ENCODE measurements around the gene SF3B5. TPM values are rescaled to one million over a fixed set of nuclear protein-coding genes. Genes with fewer than 3 reads are reported as not detected.

The SF3B5 gene
- total RNA-seq, 4 donors from 2014 or later: 46.6 to 166 (median 97.2) TPM

DNA sequence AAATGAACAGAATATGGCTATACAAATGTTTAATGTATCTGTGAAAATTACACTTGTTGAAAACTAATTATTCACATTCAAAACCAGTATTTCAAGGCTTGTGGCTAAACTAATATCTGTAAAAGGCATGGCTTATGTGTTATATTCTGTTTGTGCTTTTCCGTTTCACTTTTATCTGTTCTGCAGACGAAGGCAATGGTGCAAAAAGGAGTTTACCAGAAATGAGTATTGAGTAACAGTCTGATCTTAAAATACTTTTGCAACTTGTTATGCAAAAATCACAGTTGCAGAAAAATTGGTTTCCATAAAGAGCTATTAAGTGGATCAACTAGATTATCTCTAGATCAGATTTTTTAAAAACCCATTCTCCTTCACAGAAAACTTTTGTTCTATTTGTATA lies 45.5 kb upstream of the SF3B5 start:
- TF ChIP-seq POLR2A (IDR thresholded peaks at IDR 0.05): no peak
- TF ChIP-seq, protein P1, sequence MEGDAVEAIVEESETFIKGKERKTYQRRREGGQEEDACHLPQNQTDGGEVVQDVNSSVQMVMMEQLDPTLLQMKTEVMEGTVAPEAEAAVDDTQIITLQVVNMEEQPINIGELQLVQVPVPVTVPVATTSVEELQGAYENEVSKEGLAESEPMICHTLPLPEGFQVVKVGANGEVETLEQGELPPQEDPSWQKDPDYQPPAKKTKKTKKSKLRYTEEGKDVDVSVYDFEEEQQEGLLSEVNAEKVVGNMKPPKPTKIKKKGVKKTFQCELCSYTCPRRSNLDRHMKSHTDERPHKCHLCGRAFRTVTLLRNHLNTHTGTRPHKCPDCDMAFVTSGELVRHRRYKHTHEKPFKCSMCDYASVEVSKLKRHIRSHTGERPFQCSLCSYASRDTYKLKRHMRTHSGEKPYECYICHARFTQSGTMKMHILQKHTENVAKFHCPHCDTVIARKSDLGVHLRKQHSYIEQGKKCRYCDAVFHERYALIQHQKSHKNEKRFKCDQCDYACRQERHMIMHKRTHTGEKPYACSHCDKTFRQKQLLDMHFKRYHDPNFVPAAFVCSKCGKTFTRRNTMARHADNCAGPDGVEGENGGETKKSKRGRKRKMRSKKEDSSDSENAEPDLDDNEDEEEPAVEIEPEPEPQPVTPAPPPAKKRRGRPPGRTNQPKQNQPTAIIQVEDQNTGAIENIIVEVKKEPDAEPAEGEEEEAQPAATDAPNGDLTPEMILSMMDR (IDR thresholded peaks at IDR 0.05): no peak
- no peaks in the 10 kb centered on the region for H3K27me3 ChIP-seq
- no peak for DNase-seq

GRCh38 chr6:144139817-144140216 lies 44.4 kb upstream of the SF3B5 start:
- TF ChIP-seq POLR2A (IDR thresholded peaks at IDR 0.05): no peak
- TF ChIP-seq, protein P1 (IDR thresholded peaks at IDR 0.05): no peak
- Histone ChIP-seq H3K9me3 (no peaks in the 10 kb centered on the region), H3K4me1 (no peaks in the 10 kb centered on the region), H3K36me3 (no peaks in the 10 kb centered on the region), H3K4me3 (no peak overlapping the region), H3K27ac (no peak overlapping the region), H3K27me3 (no peaks in the 10 kb centered on the region)
- no peak for DNase-seq
- intact Hi-C loops (cut with DNase I; ENCODE audit: low total_unique reads): no loop called here

More for the DNA sequence above, 45.5 kb upstream of the SF3B5 start:
- Histone ChIP-seq H3K36me3 (no peaks in the 10 kb centered on the region), H3K9me3 (no peaks in the 10 kb centered on the region), H3K27ac (no peak overlapping the region), H3K4me3 (no peak overlapping the region), H3K4me1 (no peaks in the 10 kb centered on the region)
- intact Hi-C loops (cut with DNase I; ENCODE audit: low total_unique reads): no loop called here

- Histone ChIP-seq H3K27ac (no peak overlapping the region), H3K36me3 (no peaks in the 10 kb centered on the region), H3K4me1 (no peaks in the 10 kb centered on the region), H3K27me3 (no peaks in the 10 kb centered on the region), H3K4me3 (no peak overlapping the region), H3K9me3 (no peaks in the 10 kb centered on the region)
- TF ChIP-seq POLR2A (IDR thresholded peaks at IDR 0.05): no peak
- TF ChIP-seq, protein P1 (IDR thresholded peaks at IDR 0.05): no peak
- intact Hi-C loops (cut with DNase I; ENCODE audit: low total_unique reads): no loop called here
- no peak for DNase-seq
Observed at GRCh38 chr6:144138542-144138941, 43.2 kb upstream of the SF3B5 start.

GRCh38 chr6:144134737-144135136 lies 39.4 kb upstream of the SF3B5 start:
- Histone ChIP-seq H3K9me3 (no peaks in the 10 kb centered on the region), H3K4me1 (no peaks in the 10 kb centered on the region), H3K4me3 (no peak overlapping the region), H3K27me3 (no peaks in the 10 kb centered on the region), H3K36me3 (no peaks in the 10 kb centered on the region), H3K27ac (no peak overlapping the region)
- no peak for DNase-seq
- intact Hi-C loops (cut with DNase I; ENCODE audit: low total_unique reads): no loop called here
- TF ChIP-seq POLR2A (IDR thresholded peaks at IDR 0.05): no peak
- TF ChIP-seq, protein P1 (IDR thresholded peaks at IDR 0.05): no peak

DNA sequence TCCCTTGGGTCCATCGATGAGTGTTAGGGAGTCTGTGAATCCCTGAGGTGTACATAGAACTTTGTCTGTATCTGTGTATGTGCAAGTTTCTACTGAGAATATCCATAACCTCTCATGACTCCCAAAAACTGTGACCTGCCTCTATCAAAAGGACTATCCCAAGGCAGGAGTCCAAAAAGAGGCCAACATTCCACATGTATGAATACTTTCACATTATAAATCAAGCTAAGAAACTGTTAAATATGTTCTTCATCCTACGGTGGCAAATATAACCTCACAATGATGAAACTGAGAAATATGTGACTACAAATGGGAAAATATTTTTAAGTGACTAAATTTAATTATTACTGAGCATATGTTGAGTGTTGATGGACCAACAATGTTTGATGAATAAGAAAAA lies 38.8 kb upstream of the SF3B5 start:
- Histone ChIP-seq H3K4me3 (no peak overlapping the region), H3K27ac (no peak overlapping the region), H3K9me3 (no peaks in the 10 kb centered on the region), H3K4me1 (no peaks in the 10 kb centered on the region), H3K27me3 (no peaks in the 10 kb centered on the region), H3K36me3 (no peaks in the 10 kb centered on the region)
- DNase-seq: no peak
- TF ChIP-seq, protein P1 (IDR thresholded peaks at IDR 0.05): no peak
- no peak for TF ChIP-seq POLR2A (IDR thresholded peaks at IDR 0.05)
- intact Hi-C loops (cut with DNase I; ENCODE audit: low total_unique reads): no loop called here

Data from uterus (tissue), 4 donors.